ENCODE data around the gene NHEJ1.

NHEJ1 gene

GRCh38 chr2:219182331-219183150 is 21.9 kb upstream of the NHEJ1 start:
- DNase-seq (ENCODE audit: low spot score), result no peak

GRCh38 chr2:219181531-219181930 is 20.9 kb upstream of the NHEJ1 start:
- DNase-seq (ENCODE audit: low spot score), result no peak

- DNase-seq (ENCODE audit: low spot score), result no peak
Observed at GRCh38 chr2:219180961-219181360, 20.3 kb upstream of the NHEJ1 start.

- no peak for DNase-seq (ENCODE audit: low spot score)
Observed at GRCh38 chr2:219179601-219180465, 19.2 kb upstream of the NHEJ1 start.

GRCh38 chr2:219178377-219179175 is 18.0 kb upstream of the NHEJ1 start:
- peak; percentile 31 for DNase-seq (ENCODE audit: low spot score)

GRCh38 chr2:219177552-219178376 is 17.1 kb upstream of the NHEJ1 start, which contains the start of gene RETREG2:
TSS of gene RETREG2 (plus strand) at chr2:219178275. CDS start at chr2:219178353, 78 bp downstream.
- DNase-seq (ENCODE audit: low spot score), result peak; percentile 90

GRCh38 chr2:219176818-219177551 is 16.4 kb upstream of the NHEJ1 start, which contains the start of gene CNPPD1:
TSS of gene CNPPD1 (minus strand) at chr2:219176925. CDS start at chr2:219176828, 97 bp downstream.
- peak; percentile 89 for DNase-seq (ENCODE audit: low spot score)

GRCh38 chr2:219175928-219176817 is 15.6 kb upstream of the NHEJ1 start:
- DNase-seq (ENCODE audit: low spot score), result peak; percentile 62

- DNase-seq (ENCODE audit: low spot score), result no peak
Observed at GRCh38 chr2:219175486-219175885, 14.9 kb upstream of the NHEJ1 start.

- DNase-seq (ENCODE audit: low spot score), result no peak
Observed at GRCh38 chr2:219174801-219175200, 14.2 kb upstream of the NHEJ1 start.

- no peak for DNase-seq (ENCODE audit: low spot score)
Observed at GRCh38 chr2:219174146-219174545, 13.5 kb upstream of the NHEJ1 start.

- DNase-seq (ENCODE audit: low spot score), result no peak
Observed at GRCh38 chr2:219173176-219173575, 12.6 kb upstream of the NHEJ1 start.

- DNase-seq (ENCODE audit: low spot score), result no peak
Observed at GRCh38 chr2:219172231-219173154, 11.9 kb upstream of the NHEJ1 start.

- DNase-seq (ENCODE audit: low spot score), result peak; percentile 45
Observed at GRCh38 chr2:219171231-219171651, 10.6 kb upstream of the NHEJ1 start.

GRCh38 chr2:219169930-219170654 is 9.5 kb upstream of the NHEJ1 start, which contains the start of gene SLC23A3:
TSS of gene SLC23A3 (minus strand) at chr2:219170029. CDS start at chr2:219169984, 45 bp downstream.
- DNase-seq (ENCODE audit: low spot score), result no peak

- DNase-seq (ENCODE audit: low spot score), result no peak
Observed at GRCh38 chr2:219168932-219169331, 8.3 kb upstream of the NHEJ1 start.

- DNase-seq (ENCODE audit: low spot score), result no peak
Observed at GRCh38 chr2:219168526-219168925, 7.9 kb upstream of the NHEJ1 start.
